ENCODE data around the gene CPA2.

DNA sequence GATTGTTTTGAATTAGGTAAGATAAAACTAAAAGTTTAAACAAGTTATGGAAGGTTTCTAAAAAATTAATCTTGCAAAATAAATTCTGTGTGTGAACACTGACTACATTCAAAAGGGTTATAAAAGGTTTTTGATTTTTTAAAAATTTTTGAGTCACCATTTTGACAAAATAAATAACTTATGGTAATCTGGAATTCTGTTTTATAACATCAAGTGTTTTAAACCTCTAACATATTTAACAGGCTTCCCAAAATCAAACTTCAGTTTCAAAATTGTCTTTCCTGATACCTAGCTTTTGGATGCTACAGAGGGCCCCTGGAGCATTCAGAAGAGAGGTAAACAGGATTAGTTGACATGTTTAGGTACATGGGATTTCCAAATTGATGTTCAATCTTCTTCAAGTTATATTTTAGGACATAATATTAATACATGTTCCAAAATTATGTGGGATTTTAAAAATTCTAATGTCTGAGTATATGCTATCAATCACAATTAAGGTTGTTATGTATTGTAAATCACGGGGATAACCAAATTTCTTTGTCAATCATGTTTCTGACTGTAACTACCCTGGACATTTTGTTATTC, 8.1 kb upstream of the CPA2 start:
- TF ChIP-seq ZNF274 (IDR thresholded peaks at IDR 0.05; ENCODE audit: low read depth, low read length) (no peak), YY1 (IDR thresholded peaks at IDR 0.05; ENCODE audit: insufficient read depth, insufficient read length) (no peak), SUZ12 (IDR thresholded peaks at IDR 0.05; ENCODE audit: extremely low read depth, insufficient read depth, insufficient read length) (no peak)
